GM21723 (cell line): ENCODE data around the gene ZNF232.
"Not testable (repeated sequence)": the region's sequence is repeated elsewhere in the genome, so short reads cannot be mapped to it uniquely, and the experiment has no call there.

Experiments used
- ATAC-seq: cut with Tn5 transposase; IDR thresholded peaks from one replicate; pipeline ENCODE4 v1.9.1; 2021; ENCODE audit warnings: mild to moderate bottlenecking, moderate library complexity; ENCODE audit not compliant: unreplicated experiment

The ZNF232 gene

DNA sequence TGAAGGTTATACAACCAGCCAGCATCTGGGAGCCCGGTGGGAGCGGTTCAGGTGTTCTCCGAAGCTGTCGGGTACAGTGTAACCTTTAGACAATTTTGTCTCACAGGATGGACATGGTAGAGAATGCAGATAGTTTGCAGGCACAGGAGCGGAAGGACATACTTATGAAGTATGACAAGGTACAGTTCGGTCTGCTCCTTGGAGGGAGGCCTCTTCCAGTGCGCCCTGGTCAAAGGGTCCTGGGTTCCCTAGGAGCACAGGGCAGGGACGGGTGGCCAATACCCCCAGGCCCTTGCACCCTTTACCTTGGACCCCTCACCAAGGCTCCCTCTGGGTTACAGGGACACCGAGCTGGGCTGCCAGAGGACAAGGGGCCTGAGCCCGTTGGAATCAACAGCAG, 18.6 kb upstream of the ZNF232 start:
- not testable (repeated sequence) for ATAC-seq

DNA sequence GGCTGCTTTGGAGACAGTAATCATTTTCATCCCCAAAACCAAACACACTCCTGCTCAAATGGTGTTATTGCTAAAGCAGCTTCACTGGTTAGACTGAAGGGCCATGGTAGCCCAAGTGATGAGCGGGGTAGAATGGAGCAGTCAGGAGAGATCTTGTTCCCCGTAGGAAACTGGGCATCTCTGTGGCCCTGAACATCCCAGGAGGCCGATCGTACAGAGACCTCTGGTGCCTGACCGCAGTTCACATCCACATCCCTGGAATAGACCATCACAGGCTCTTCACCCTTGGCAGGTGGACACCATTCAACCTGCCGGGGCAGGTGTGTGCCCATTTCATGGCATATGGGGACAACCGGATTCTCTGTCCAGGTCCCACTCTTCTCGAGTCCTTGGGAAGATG, 18.1 kb upstream of the ZNF232 start:
- ATAC-seq: not testable (repeated sequence)

DNA sequence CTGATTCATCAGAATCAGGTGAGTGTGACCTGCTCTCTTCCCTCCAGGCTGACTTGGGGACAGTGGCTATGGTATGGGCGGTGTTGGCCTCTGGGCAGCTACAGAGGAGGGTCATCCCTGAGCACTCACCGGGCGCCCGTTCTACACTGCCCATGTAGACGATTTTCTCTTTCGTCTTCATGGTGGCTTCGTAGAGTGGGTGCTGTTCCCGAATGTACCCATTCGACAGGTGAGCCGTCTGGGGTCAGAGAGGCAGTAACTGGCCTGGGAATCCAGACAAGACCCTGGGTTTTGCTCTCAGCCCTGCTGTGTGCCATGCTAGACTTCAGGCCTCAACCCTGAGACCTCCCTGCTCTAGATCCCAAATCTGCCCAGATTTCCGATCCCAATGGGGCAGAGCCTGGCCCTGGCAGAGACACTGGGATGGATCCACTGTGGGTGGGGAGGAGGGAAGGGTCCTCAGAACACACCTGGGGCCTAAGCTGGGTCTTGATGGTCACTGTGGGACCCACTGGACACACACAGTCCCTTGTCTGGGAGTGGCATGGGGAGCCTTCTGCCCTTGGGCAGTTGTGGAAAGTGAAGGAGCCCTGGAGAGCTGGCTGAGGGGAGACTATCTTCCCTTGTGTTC, 17.3 kb upstream of the ZNF232 start:
- no peak for ATAC-seq

GRCh38 chr17:5128387-5128786, 16.7 kb upstream of the ZNF232 start:
- ATAC-seq: not testable (repeated sequence)

GRCh38 chr17:5127910-5128309, 16.2 kb upstream of the ZNF232 start:
- ATAC-seq: no peak

DNA sequence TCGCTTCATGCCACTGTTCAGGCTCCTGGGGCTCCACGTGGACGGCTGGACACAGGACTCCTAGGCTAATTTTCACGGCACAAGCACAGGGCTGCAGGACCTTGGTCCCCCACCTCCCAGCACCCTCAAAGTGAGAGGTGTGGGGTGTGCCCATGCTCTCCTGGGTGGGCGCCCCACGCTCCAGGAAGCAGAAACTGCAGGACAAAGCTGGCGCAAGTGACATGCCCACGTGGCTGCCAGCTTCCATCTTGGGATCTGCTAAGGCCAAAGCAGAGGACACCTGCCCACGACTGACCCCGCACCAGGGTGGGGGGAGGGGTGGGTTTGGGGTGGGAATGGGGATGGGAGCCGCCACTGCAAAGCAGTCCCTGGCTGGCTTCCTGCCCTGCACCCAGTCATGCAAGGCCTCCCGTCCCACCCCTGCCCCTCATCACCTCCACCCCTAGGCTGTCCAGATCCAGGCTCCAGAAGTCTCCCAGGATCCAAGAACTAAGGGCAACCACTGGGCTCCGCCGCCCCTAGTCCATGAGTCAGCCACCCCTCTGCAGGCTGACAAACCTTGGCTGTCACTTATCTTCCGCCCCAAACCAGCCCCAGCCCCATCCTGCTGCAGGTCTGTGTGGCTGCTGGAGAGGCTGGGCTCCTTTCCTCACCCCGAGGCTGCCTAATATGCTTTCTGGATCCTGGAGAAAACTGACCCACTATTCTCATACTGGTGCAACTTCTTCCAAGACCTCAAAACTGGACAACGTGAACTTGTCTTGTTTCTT, 15.2 kb upstream of the ZNF232 start:
- no peak for ATAC-seq

DNA sequence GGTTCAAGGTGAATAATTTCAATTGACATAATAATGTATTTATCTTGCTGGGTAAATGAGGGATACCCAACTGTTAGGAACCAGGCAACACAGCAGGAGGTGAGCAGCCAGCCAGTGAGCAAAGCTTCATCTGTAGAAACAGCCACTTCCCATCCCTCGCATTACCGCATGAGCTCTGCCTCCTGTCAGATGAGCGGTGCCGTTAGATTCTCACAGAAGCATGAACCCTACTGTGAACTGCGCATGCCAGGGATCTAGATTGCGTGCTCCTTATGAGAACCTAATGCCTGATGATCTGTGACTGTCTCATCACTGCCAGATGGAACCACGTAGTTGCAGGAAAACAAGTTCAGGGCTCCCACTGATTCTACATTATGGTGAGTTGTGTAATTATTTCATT, 13.2 kb upstream of the ZNF232 start:
- ATAC-seq: not testable (repeated sequence)

DNA sequence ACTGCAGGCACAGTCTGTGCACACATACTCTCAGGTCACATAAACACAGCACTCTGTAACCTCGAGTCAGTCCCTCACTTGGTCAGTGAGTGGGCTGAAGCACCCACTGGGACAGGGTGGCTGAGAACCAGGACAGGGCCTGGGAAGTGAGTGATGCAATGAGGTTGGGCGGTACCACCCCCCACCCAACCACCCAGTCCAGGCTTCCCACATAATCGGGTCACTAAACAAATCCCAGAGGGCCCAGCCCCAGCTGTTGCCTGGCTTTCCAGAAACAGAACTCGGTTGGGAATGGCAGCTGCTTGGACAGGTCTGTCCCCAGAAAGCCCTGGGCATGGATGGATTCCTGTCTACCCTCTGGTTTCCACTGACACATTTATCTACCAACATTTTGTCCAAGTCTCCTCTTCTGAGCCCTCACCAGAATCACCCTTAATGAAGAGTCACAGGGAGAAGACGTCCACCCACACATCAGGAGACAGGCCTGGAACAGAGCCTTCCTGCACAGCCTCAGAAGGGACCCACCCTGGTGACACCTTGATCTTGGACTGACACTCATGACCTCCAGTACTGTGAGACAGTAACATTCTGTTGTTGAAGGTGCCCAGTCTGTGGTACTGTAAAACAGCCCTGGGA, 12.6 kb upstream of the ZNF232 start:
- ATAC-seq: not testable (repeated sequence)

DNA sequence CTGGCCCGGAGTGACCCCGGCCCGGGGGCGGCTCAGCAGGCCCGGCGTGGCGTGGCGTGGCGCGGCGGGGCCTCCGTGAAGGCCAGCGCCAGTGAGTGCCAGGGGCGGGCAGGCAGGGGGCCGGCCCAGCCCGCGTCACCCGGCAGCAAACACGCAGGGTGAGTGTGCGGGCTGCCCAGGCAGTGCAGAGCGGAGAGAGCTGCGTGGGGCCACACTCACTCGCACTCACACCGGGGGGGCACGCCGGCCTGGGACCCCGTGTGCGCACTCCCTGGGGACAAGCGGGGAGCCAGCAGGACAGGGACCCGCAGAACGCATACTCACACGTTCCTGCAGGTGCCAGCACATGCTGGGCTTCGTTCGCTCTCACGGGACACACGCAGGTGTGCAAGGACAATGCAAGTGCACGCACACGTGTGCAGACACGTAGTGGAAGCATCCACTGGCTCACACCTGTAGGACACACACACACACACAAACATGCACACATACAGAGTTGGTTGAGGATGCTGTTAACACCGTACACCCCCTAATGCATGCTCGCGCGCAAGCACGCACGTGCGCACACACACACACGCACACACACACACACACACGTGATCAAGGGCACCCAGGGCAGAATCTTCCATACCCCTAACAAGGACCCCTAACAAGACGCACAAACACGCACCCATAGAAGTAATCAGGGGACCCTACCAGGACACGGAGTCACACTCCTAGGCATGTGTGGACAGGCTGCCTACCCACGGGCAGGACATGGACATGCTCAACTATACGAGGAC, 11.9 kb upstream of the ZNF232 start:
- no peak for ATAC-seq

DNA sequence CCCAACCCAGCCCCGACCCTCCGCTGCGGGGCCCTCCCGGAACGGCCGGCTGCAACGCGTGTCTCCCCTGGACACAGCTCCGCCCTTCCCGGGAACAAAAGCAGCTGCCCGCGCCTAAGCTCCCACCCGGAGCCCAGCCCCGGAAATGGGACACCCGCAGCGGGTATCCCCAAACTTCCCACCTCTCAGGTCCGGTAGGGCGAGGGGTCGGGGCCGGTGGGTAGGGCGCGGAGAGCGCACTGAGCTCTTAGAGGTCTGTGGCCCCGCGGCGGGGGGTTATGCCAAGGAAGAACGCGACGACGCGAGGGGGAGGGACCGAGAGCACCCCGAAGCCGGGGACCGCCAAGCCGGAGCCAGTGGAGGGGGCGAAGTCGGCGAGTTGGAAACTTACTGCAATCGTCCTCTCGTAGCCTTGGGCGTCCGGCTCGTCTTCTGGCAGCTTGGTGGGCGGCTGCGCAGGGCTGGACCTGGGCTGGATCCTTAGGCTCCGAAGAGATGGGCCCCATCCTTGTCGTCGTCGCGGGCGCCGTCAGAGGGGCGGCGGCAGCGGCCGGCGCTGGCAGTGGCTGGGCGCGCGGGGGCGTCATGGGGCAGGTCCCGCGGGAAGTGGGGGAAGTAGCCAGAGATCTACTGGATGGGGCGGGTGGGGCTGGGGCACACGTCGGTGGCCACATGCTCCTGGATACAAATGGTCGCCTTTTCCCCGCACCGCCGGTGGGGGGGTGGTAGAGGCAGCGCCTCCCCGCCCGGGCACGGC, 11.1 kb upstream of the ZNF232 start:
- no peak for ATAC-seq

GRCh38 chr17:5122056-5122455, 10.4 kb upstream of the ZNF232 start:
- ATAC-seq: not testable (repeated sequence)

GRCh38 chr17:5121186-5121841, 9.6 kb upstream of the ZNF232 start:
- no peak for ATAC-seq

GRCh38 chr17:5120436-5121185, 8.9 kb upstream of the ZNF232 start:
- not testable (repeated sequence) for ATAC-seq

GRCh38 chr17:5120036-5120435, 8.4 kb upstream of the ZNF232 start:
- no peak for ATAC-seq

- no peak for ATAC-seq
Measured at GRCh38 chr17:5118219-5118618, 6.5 kb upstream of the ZNF232 start.

DNA sequence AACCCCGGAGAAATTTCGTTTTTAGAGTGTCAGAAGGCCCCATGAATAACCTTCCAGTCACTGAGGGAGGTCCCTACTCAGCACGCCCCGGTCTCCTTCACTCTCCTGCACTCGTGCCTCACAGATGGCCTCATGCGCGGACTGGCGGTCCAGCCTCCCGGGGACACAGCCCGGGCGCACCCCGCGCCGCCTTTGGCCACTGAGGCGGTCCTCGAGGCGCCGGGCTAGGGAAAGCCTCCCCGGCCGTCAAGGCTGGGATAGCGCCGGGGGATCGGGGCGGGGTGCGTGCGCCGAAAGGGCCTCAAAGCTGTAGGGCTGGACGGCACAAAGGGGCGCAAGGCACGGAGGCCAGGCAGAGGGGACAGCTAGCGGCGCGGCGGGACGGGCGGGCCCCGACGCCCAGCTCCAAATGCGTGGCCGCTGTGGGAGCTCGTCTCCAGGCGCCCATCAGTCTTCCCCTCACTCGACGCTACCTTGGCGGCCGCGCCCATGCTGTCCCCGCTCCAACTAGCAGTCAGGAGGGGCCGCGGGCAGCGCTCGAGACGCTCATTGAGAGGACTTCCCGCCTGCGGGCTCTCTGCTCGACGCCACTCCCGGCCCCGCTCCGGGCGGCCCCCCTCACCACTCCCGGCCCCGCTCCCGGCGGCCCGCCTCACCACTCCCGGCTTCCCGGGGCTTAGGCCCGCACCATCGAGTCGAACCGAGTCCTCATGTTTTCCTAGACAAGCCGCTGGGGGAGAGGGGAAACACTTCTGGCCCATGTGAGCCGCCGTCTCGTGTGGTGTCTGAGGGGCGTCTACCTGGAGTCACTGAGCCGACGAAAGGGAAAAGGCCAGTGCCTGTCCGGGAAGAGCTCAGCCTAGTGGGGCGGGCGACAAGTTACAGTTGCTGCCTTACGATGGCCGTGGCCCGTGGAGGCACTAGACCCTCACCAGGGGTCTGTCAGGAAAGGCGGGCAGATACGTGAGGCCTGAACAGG, 4.3 kb upstream of the ZNF232 start, which contains the start of gene USP6:
Gene USP6, plus strand, starts transcription at position 360 of the 979 bp plus-strand sequence. CDS start 14,336 bp downstream, outside the sequence.
- ATAC-seq: no peak

DNA sequence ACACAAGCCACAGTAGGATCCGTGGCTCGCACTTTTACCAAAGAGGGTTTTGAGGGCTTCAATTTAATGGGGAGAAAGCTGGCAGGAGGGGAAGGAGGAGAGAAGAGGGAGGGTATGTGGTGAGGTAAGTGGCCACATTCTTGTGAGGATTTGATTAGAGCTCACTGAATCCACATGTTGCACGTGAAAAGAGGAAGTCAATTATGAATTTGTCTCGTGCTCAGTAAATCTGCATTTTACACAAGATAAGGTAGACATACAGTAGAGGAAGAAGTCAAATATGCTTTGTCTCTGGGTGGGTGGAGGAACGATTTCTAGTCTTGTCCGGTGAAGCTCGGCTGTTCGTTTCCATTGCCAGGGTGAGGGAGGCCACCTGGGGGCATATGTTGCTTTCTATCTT, 862 bp downstream of the ZNF232 start:
- ATAC-seq: no peak

DNA sequence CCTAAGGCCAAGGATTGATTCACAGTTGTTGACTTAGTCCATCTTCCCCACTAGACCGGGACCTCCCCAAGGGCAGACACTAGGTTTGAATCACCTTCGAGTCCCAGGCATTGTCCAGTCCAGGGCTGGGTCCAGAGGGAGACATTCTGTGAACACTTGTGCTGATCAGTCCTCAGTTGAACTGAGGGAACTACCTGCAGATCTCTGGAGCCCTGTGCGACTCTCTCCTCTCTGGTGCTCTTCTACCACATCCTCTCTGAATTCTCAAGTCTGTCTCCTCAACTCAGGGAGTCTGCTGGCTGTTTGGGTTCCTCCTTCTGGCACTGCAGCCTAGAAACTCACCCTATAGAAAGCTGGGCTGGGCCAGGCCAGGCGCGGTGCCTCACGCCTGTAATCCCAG, 10.8 kb downstream of the ZNF232 start:
- no peak for ATAC-seq
